ENCODE results near the gene ITSN2.
A peak's percentile ranks its signal among the peaks of the same experiment; 100 is the strongest.

Gene ITSN2

DNA sequence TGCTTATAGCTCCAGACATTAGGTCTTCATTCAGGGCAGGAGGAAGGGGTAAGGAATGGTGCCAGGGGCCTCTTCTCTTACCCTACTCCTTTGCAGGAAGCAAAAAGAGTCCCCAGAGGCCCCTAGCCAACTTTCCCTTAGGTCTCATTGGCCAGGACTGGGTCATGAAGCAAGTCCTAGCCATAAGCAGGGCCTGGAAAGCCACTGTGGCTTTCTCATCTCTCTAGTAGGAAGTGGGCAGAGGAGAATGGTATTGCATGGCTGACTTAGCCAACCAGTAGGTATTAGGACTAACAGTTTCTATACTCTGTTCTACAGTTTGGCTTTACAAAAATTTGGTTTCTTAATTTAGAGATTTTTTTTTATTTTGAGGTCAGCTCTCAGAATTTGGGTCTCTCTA is 180.7 kb downstream of the ITSN2 start:
- TF ChIP-seq, protein P1, sequence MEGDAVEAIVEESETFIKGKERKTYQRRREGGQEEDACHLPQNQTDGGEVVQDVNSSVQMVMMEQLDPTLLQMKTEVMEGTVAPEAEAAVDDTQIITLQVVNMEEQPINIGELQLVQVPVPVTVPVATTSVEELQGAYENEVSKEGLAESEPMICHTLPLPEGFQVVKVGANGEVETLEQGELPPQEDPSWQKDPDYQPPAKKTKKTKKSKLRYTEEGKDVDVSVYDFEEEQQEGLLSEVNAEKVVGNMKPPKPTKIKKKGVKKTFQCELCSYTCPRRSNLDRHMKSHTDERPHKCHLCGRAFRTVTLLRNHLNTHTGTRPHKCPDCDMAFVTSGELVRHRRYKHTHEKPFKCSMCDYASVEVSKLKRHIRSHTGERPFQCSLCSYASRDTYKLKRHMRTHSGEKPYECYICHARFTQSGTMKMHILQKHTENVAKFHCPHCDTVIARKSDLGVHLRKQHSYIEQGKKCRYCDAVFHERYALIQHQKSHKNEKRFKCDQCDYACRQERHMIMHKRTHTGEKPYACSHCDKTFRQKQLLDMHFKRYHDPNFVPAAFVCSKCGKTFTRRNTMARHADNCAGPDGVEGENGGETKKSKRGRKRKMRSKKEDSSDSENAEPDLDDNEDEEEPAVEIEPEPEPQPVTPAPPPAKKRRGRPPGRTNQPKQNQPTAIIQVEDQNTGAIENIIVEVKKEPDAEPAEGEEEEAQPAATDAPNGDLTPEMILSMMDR (conservative IDR thresholded peaks at IDR 0.05) = no peak
- TF ChIP-seq ZFX (IDR thresholded peaks at IDR 0.05) = no peak

DNA sequence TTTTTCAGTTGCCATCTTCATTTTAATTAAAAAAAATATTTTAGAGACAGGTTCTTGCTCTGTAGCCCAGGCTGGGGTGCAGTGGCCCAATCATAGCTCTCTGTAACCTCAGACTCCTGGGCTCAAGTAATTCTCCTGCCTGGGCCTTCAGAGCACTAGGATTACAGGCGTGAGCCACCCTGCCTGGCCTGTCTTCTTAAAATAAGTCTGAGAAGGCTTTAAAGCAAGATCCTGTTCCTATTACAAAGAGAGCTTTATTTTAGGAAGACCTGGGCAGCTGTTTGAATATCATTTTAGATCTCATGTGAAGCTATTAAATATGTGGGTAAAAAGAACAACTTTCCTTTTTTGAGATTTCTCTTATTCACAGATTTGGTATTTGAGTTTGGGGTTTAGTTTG is 184.0 kb downstream of the ITSN2 start:
- TF ChIP-seq, protein P1 (conservative IDR thresholded peaks at IDR 0.05) = no peak
- no peak for TF ChIP-seq ZFX (IDR thresholded peaks at IDR 0.05)
- no peak overlapping the region for H3K27ac ChIP-seq

More for the DNA sequence above, 180.7 kb downstream of the ITSN2 start:
- H3K27ac ChIP-seq = no peak overlapping the region

- H3K27ac ChIP-seq = no peak overlapping the region
- TF ChIP-seq, protein P1 (conservative IDR thresholded peaks at IDR 0.05) = no peak
- TF ChIP-seq ZFX (IDR thresholded peaks at IDR 0.05) = no peak
Measured at GRCh38 chr2:24175631-24176187, 184.6 kb downstream of the ITSN2 start.

GRCh38 chr2:24174851-24175277 is 185.5 kb downstream of the ITSN2 start, which contains the start of gene FAM228A:
Gene FAM228A, plus strand, starts transcription at chr2:24175053. Its CDS starts 428 bp downstream, at chr2:24175481.
- H3K27ac ChIP-seq = no peak within 1 kb of the TSS
- no peak for TF ChIP-seq ZFX (IDR thresholded peaks at IDR 0.05)
- TF ChIP-seq, protein P1 (conservative IDR thresholded peaks at IDR 0.05) = no peak

DNA sequence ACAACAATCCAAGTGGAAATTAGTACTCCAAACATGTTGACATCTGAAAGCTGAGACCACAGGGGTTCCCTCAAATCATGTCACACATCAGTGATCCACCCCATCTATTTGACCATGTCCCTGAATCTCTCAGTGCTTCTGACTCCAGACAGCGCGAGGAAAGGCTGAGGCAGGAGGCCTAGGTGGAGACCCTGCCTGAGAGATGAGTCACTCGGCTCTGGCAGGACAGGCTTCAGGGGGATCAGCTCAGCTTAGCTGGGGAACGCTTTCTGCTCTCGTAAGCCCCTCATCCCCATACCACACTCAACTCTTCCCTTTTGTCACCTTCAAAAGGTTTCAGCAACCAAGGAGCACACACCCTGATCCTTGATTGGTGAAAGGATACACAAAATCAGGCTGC is 191.3 kb downstream of the ITSN2 start:
- H3K27ac ChIP-seq = no peak overlapping the region
- no peak for TF ChIP-seq ZFX (IDR thresholded peaks at IDR 0.05)
- TF ChIP-seq, protein P1 (conservative IDR thresholded peaks at IDR 0.05) = no peak

DNA sequence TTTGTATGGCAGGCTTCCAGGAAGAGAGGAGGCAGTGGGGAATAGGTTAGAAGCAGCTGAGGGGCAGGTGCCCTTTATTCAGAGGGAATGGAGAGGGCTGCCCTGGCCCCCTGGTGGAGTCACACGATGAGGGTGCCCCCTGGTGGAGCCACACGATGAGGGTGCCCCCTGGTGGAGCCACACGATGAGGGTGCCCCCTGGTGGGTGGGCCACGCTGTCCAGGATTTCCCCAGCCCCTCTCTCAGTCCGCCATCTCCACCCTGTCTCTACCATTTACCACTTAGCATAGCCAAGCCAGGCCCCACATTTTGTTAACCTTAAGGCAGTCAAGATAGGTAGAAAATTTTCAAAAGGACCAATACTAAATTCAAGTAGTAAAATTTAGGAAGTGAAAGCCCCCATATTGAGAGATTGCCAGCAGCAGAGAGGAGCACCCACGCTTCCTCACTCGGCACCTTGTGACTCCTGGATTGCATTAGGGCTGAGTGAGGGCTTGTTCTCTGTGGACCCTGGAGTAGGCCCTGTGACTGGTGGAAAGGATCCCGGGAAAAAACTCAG is 195.8 kb downstream of the ITSN2 start:
- TF ChIP-seq ZFX (IDR thresholded peaks at IDR 0.05) = no peak
- TF ChIP-seq, protein P1 (conservative IDR thresholded peaks at IDR 0.05) = peak; percentile 64

GRCh38 chr2:24163601-24164000 is 196.7 kb downstream of the ITSN2 start:
- H3K27ac ChIP-seq = no peak overlapping the region
- TF ChIP-seq, protein P1 (conservative IDR thresholded peaks at IDR 0.05) = no peak
- no peak for TF ChIP-seq ZFX (IDR thresholded peaks at IDR 0.05)

More for the DNA sequence above, 195.8 kb downstream of the ITSN2 start:
- H3K27ac ChIP-seq = no peak overlapping the region

Data from C4-2B (cell line).